ENCODE results near the gene SFT2D2.
A peak's percentile ranks its signal among the peaks of the same experiment; 100 is the strongest.

SFT2D2 gene

GRCh38 chr1:168223681-168224540 is 1.9 kb upstream of the SFT2D2 start:
- DNase-seq, result peak; percentile 21

DNA sequence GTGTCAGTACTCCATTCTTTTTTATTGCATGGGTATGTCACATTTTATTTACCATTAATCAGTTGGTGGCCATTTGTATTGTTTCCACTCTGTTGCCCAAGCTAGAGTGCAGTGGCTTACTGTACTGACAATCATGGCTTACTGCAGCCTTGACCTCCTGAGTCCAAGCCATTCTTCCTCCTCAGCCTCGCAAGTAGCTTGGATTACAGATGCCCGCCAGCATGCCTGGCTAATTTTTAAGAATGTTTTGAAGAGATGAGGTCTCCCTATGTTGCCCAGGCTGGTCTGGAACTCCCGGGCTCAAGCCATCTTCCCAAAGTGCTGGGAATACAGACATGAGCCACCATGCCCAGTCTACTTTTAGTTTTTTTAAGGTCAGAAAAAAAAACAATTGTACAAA is 813 bp upstream of the SFT2D2 start:
- no peak for DNase-seq

GRCh38 chr1:168227620-168228019 is 1.8 kb downstream of the SFT2D2 start:
- peak; percentile 49 for DNase-seq

DNA sequence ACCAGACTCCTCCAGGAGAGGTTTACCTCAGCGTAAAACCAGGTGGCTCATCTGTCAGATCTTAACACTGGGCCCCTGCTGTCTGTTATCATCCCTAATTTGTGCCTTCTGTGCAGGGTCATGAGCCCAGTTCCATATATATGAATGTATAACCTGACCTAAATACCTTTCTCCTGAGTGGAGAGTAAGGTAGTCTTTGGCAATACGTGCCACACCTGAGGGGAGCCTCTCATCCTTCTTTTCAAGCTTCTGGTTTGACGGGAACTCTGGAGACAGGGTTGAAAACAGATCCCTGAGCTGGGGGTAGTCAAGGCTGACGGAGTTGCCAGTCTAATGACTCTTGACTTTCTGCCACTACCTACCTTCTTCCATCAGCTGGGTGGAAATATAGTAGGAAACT is 4.1 kb downstream of the SFT2D2 start:
- DNase-seq, result no peak

GRCh38 chr1:168230709-168231108 is 4.9 kb downstream of the SFT2D2 start:
- no peak for DNase-seq

DNA sequence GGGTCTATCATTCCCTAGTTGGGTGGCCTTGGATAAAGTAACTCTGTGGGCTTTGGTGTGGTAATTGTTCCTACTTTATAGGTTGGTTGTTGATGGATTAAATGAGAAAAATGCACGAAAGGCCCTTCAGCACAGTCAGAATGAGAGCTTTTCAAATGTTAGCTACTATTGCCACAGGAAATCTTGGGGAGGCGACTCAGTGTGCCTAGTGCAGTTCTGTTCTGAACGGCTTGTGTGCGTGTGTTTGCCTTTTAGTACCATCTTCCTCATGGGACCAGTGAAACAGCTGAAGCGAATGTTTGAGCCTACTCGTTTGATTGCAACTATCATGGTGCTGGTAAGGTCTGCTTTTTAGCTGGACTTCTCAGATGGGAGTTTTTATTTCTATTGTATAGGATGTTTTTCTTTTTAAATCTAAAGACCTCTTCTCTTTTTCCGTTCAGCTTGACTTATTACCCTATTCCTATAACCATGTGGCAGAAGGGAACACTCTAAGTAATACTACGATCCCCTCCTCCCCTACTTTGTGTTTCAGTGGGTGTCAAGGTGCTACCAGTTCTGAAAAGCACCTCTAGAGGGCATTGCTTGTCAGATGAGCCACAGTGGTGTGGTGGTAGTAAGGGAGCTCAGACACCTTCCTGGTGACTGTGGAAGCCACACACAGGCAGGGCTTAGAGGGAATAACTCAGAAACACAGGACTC is 9.2 kb downstream of the SFT2D2 start:
- DNase-seq, result peak; percentile 52

GRCh38 chr1:168235548-168235885 is 9.7 kb downstream of the SFT2D2 start:
- no peak for DNase-seq

GRCh38 chr1:168235937-168236336 is 10.1 kb downstream of the SFT2D2 start:
- DNase-seq, result no peak

DNA sequence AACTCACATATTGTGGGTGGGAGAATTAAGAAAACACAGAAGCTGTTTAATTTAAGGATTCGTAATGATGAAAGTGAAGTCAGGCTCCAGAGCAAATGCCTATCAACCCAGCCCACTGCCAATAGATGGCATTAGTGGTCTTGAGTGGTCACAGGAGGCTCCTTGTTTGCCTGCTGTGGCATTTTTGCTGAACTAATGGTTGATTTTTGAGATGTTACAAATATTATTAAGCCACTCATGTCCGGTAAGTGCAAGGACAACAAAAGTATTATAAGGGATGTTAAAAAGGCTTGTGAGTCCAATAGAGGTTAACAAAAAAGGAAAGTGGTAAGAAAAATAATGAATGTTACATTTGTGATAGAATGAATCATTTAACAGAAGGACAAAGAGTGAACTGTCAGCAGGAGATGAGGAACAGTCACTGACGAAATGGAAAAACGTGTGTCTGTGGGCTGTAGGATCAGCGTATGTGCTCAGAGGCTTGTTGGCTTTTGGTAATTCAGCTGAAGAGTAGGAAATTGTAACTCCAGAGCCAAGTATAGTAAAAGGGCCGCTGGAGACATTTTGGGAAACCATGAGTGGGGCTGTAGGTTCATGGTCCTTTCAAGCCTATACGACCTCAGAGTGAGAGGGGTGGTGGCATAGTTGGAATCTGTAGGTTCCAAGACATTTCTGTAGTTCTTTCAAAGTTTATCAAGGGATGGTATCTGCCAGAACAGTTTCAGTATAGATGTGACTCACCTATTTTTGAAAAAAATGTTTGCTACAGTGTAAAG is 11.2 kb downstream of the SFT2D2 start:
- DNase-seq, result no peak

GRCh38 chr1:168243198-168243597 is 17.4 kb downstream of the SFT2D2 start:
- no peak for DNase-seq

GRCh38 chr1:168243636-168244212 is 17.9 kb downstream of the SFT2D2 start:
- no peak for DNase-seq

GRCh38 chr1:168245042-168245441 is 19.2 kb downstream of the SFT2D2 start:
- DNase-seq, result no peak

DNA sequence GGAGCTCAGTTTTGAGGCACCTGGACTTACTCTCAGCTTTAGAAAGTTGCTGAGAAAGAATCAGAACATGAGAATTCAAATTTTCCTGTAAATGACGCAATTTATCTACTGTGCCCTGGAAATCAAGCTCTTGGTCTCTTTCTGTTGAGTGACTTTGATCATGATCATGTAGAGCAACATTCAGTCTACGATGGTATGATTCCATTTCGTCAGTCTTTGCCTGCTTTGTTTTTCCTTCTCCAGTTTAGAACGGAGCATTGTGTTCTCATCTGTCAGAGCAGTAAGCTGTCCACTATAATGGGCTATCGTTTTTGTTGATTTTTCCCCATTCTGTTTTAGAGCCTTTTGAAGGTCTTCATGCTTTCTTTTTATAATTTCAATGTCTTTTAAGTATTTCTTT is 20.7 kb downstream of the SFT2D2 start:
- DNase-seq, result no peak

- no peak for DNase-seq
These were observed 26.5 kb downstream of the SFT2D2 start for GRCh38 chr1:168252204-168252733.

DNA sequence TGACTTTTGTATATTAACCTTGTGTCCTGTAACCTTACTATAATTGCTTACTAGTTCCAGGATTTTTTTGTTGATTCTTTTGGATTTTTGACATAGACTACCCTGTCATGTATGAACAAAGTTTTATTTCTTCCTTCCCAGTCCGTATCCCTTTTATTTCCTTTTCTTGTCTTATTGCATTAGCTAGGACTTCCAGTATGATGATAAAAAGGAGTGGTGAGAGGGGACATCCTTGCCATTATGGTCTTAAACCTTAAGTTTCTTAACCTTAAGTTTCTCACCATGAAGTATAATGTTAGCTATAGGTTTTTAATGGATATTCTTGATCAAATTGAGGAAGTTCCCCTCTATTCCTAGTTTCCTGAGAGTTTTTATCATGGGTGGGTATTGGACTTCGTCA is 30.4 kb downstream of the SFT2D2 start:
- no peak for DNase-seq

- DNase-seq, result no peak
These were observed 31.6 kb downstream of the SFT2D2 start for GRCh38 chr1:168257397-168257796.

GRCh38 chr1:168259567-168259966 is 33.8 kb downstream of the SFT2D2 start:
- no peak for DNase-seq

GRCh38 chr1:168260393-168260792 is 34.6 kb downstream of the SFT2D2 start:
- DNase-seq, result no peak

DNA sequence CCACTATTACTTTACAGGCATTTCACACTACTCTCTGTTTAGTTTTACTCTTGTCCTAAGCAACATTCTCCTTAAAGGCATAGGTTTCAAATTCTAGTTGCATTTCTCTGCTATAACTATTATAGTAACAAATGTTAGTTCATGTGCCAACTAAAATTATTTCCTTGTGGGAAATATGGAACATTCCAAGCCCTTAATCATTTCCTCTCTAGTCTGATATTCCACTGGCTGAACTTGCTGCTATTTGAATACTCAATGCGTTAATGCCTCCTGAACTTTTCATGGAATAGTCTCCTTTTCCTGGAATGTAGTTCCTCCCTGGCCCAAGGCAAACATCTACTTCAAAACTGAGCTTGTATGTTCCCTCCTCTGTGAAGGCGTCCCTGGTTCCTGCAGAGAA is 35.6 kb downstream of the SFT2D2 start:
- peak; percentile 41 for DNase-seq

DNA sequence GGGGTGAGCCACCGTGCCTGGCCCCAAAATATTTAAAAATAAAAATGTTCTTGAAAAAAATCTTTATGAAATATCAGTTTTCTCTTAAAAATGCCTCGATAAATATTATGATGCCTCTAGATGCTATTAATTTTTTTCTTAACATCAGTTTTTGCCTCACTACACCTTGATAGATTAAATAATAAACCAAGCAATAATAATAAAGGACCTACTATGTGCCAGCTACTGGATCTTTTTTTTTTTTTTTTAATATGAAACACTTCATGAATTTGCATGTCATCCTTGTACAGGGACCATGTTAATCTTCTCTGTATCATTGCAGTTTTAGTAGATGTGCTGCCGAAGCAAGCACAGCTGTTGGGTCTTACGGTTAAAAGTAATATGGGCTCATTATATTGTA is 37.3 kb downstream of the SFT2D2 start:
- no peak for DNase-seq

GRCh38 chr1:168264296-168264695 is 38.5 kb downstream of the SFT2D2 start:
- no peak for DNase-seq

DNA sequence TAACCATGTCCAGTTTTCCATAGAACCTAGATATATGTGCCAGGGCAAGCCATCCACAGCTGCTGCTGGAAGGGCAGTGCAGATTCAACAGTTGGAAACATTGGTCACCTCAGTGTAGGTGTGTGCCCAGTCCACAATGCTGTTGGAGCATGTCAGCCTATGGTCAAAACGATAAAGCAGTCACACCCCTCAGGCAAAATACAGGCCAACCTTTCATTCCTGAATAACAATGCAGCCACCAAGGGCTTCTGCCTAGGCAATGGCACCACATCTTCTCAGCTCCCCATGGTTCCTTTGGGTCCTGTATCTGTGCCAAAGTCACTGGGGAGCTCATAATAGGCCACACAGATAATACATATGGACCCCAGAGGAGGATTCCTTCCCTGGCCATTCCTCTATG is 39.8 kb downstream of the SFT2D2 start:
- DNase-seq, result no peak

- DNase-seq, result no peak
These were observed 40.9 kb downstream of the SFT2D2 start for GRCh38 chr1:168266644-168267186.

Measured in HCEC 1CT (cell line).